Mammary epithelial cell (primary cell): ENCODE data around the gene TLDC2.

Experiments
- CTCF ChIP-seq, 2 donors: IDR thresholded peaks in 1 of 2; conservative IDR thresholded peaks in 1 of 2; 2 replicates each; pipeline ENCODE4 v1.5.1; 2011 to 2012; ENCODE audit warnings: inconsistent platforms in 2 of 2, low read length in 2 of 2, mild to moderate bottlenecking in 2 of 2, control low read depth in 1 of 2, low read depth in 1 of 2; ENCODE audit not compliant: insufficient read depth in 1 of 2; ENCODE audit errors: extremely low read depth in 1 of 2
- EZH2 ChIP-seq: IDR thresholded peaks from 2 replicates; pipeline ENCODE4 v1.6.1; 2012; ENCODE audit warnings: low read length, inconsistent platforms, borderline replicate concordance

GRCh38 chr20:36826554-36827244 lies 49.2 kb upstream of the TLDC2 start:
- no peak for TF ChIP-seq CTCF (conservative IDR thresholded peaks at IDR 0.05 in 1 of 2, IDR thresholded peaks at IDR 0.05 in 1 of 2; ENCODE audit: extremely low read depth in 1 of 2, insufficient read depth in 1 of 2, low read depth in 1 of 2, low read length in 2 of 2)
- TF ChIP-seq EZH2: no peak
